ENCODE measurements around the gene GPD2. TPM values are rescaled to one million over a fixed set of nuclear protein-coding genes. Genes with fewer than 3 reads are reported as not detected.
"Not testable (repeated sequence)": the region's sequence is repeated elsewhere in the genome, so short reads cannot be mapped to it uniquely, and the experiment has no call there.

Gene GPD2
- total RNA-seq, 1 donor from 2014 or later: 17.2 TPM

DNA sequence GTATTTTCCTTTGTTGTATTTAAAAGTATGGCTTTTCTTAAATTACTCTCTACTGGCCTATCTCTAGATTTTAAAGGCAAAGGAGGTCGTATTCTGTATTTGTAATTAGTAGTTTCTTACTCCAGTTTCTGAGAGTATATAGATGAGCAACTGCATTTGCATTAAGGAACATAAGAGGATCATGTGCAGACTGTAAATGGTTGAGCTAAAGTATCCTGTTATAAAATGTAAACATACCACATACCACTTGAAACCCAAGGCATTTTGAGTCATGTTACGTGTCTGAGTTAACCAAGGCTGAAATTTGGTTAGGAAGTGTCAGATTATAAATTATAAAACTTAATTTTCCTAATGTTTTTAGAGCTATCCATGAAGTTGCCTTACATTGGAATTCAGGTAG lies 76.3 kb downstream of the GPD2 start:
- H3K9ac ChIP-seq (ENCODE audit: low read depth in 1 of 3, low read length in 3 of 3): no peak overlapping the region
- no peaks in the 10 kb centered on the region for H3K4me1 ChIP-seq (ENCODE audit: control insufficient read depth in 3 of 3, insufficient read depth in 3 of 3, low read length in 3 of 3)
- no peak overlapping the region for H3K4me3 ChIP-seq (ENCODE audit: low read length in 3 of 3)
- H3K9me3 ChIP-seq (ENCODE audit: control insufficient read depth in 3 of 3, low read length in 3 of 3): no peaks in the 10 kb centered on the region
- no peaks in the 10 kb centered on the region for H3K27me3 ChIP-seq (ENCODE audit: control insufficient read depth in 3 of 3, insufficient read depth in 3 of 3, low read length in 3 of 3)
- peaks cover 0 to 28% (median 17%) of the 10 kb centered on the region in 3 donors for H3K36me3 ChIP-seq (ENCODE audit: control insufficient read depth in 3 of 3, insufficient read depth in 3 of 3, low read length in 3 of 3)
- no peak overlapping the region for H3K27ac ChIP-seq (ENCODE audit: low read depth, low read length)

DNA sequence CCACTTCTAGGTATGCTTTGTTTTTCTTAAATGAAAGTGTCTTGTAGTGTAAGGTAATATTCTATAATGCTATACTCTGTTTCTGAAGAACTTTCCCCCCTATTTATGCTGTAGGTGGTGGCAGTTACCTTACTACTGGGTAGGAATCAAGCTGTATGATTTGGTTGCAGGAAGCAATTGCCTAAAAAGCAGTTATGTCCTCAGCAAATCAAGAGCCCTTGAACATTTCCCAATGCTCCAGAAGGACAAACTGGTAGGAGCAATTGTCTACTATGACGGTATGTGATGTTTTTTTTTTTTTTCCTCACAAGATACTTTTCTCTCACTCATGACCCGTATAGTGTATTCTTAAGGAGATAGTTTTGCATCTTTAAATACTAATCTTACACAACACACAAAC lies 77.0 kb downstream of the GPD2 start:
- H3K9me3 ChIP-seq (ENCODE audit: control insufficient read depth in 3 of 3, low read length in 3 of 3): no peaks in the 10 kb centered on the region
- no peak overlapping the region for H3K27ac ChIP-seq (ENCODE audit: low read depth, low read length)
- H3K27me3 ChIP-seq (ENCODE audit: control insufficient read depth in 3 of 3, insufficient read depth in 3 of 3, low read length in 3 of 3): no peaks in the 10 kb centered on the region
- no peaks in the 10 kb centered on the region for H3K4me1 ChIP-seq (ENCODE audit: control insufficient read depth in 3 of 3, insufficient read depth in 3 of 3, low read length in 3 of 3)
- no peak overlapping the region for H3K4me3 ChIP-seq (ENCODE audit: low read length in 3 of 3)
- H3K36me3 ChIP-seq (ENCODE audit: control insufficient read depth in 3 of 3, insufficient read depth in 3 of 3, low read length in 3 of 3): peaks cover 0 to 30% (median 17%) of the 10 kb centered on the region in 3 donors
- H3K9ac ChIP-seq (ENCODE audit: low read depth in 1 of 3, low read length in 3 of 3): no peak overlapping the region

DNA sequence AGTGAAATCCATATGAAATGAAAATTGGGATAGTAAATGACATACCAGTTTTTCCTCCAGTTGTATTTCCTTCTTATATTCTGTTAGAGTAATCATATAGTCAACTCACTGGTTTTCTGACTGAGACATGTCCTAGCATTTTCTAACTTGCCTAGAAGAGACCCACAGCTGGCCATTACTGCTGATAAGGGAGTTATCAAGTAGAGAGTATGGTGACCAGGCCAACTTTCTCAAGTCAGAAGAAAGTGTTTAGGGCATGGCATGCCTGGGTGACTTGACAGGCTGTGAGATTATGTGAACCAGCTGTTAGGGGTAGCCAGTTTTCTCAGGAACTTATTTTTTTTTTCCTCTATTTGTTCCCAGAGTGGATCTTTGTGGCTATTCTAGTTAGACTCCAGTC lies 81.2 kb downstream of the GPD2 start:
- Histone ChIP-seq H3K9ac (ENCODE audit: low read depth in 1 of 3, low read length in 3 of 3) (no peak overlapping the region), H3K4me1 (ENCODE audit: control insufficient read depth in 3 of 3, insufficient read depth in 3 of 3, low read length in 3 of 3) (no peaks in the 10 kb centered on the region), H3K9me3 (ENCODE audit: control insufficient read depth in 3 of 3, low read length in 3 of 3) (no peaks in the 10 kb centered on the region), H3K4me3 (ENCODE audit: low read length in 3 of 3) (no peak overlapping the region), H3K27me3 (ENCODE audit: control insufficient read depth in 3 of 3, insufficient read depth in 3 of 3, low read length in 3 of 3) (no peaks in the 10 kb centered on the region), H3K27ac (ENCODE audit: low read depth, low read length) (no peak overlapping the region), H3K36me3 (ENCODE audit: control insufficient read depth in 3 of 3, insufficient read depth in 3 of 3, low read length in 3 of 3) (peaks cover 0 to 26% (median 12%) of the 10 kb centered on the region in 3 donors)

DNA sequence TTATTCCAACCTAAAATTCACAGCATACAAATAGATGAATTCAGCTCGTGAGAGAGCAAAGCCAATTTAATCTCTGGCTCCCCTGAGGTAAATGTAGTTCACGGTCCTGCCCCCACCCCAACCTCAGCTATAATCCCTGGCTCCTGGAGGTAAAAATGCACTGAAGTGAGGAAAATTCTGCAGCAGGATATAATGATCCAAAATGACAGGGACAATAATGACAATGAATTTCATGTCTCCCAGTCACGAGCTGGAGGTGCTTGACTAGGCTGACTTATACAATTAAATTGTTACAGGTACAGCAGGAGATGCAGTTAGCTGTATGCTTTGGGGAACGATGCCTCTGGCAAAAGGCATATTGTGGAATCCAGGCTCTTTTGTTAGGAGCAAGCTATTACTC lies 82.0 kb downstream of the GPD2 start:
- H3K9me3 ChIP-seq (ENCODE audit: control insufficient read depth in 3 of 3, low read length in 3 of 3): no peaks in the 10 kb centered on the region
- H3K27ac ChIP-seq (ENCODE audit: low read depth, low read length): no peak overlapping the region
- no peaks in the 10 kb centered on the region for H3K27me3 ChIP-seq (ENCODE audit: control insufficient read depth in 3 of 3, insufficient read depth in 3 of 3, low read length in 3 of 3)
- H3K4me3 ChIP-seq (ENCODE audit: low read length in 3 of 3): no peak overlapping the region
- no peaks in the 10 kb centered on the region for H3K4me1 ChIP-seq (ENCODE audit: control insufficient read depth in 3 of 3, insufficient read depth in 3 of 3, low read length in 3 of 3)
- H3K9ac ChIP-seq (ENCODE audit: low read depth in 1 of 3, low read length in 3 of 3): no peak overlapping the region
- H3K36me3 ChIP-seq (ENCODE audit: control insufficient read depth in 3 of 3, insufficient read depth in 3 of 3, low read length in 3 of 3): peaks cover 0 to 21% (median 6%) of the 10 kb centered on the region in 3 donors

DNA sequence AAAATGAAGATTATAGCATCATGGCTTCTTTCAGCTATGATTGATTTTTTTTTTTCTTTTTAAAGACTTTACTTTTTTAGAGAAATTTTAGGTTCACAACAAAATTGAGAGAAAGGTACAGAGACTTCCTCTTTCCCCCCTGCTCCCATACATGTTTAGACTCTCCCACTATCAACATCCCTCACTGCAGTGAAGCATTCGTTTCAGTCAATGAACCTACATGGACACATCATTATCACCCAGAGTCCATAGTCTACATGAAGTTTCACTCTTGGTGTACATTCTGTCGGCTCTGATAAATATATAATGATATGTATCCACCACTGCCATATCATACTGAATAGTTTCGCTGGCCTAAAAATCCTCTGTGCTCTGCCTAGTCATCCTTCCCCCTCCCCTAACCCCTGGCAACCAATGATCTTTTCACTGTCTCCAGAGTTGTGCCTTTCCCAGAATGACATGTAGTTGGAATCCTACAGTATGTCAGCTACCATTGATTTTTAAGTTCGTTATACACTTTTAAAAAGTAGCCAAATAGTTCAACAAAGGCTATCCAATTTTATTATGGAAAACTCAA lies 86.8 kb downstream of the GPD2 start:
- H3K4me1 ChIP-seq (ENCODE audit: control insufficient read depth in 3 of 3, insufficient read depth in 3 of 3, low read length in 3 of 3): no peaks in the 10 kb centered on the region
- H3K27me3 ChIP-seq (ENCODE audit: control insufficient read depth in 3 of 3, insufficient read depth in 3 of 3, low read length in 3 of 3): no peaks in the 10 kb centered on the region
- no peak overlapping the region for H3K27ac ChIP-seq (ENCODE audit: low read depth, low read length)
- H3K36me3 ChIP-seq (ENCODE audit: control insufficient read depth in 3 of 3, insufficient read depth in 3 of 3, low read length in 3 of 3): peaks cover 0 to 8% (median 0%) of the 10 kb centered on the region in 3 donors
- no peak overlapping the region for H3K9ac ChIP-seq (ENCODE audit: low read depth in 1 of 3, low read length in 3 of 3)
- no peaks in the 10 kb centered on the region for H3K9me3 ChIP-seq (ENCODE audit: control insufficient read depth in 3 of 3, low read length in 3 of 3)
- no peak overlapping the region for H3K4me3 ChIP-seq (ENCODE audit: low read length in 3 of 3)

DNA sequence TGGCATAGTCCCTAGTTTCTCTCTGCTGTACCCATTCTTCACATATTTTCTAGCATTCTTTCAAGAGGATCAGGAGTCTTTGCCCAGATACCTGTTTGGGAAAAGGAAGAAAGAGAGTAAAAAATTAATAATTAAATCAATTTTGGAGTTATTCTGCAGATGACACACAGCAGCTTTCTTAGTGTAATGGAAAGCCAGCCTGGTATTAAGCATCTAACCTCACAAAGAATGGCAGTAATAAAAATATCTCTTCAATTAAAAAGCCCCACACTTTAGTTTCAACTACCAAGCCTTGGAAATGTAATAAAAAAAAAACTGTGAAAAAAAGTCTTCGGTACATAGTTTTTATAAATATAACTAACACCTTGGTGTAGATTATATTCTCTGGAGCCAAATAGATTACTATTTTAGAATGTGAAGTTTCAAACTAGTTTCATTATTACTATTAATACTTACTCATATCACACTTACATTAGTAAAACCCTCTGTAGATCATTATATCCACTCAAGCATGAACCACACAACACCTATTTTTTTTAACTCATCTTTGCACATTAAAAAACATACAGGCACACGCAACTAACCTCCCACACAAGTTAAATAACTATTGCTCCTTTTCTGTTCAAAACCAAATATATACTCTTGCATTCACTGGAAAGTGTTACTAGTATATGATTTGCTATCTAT lies 90.9 kb downstream of the GPD2 start:
- Histone ChIP-seq H3K4me1 (ENCODE audit: control insufficient read depth in 3 of 3, insufficient read depth in 3 of 3, low read length in 3 of 3) (no peaks in the 10 kb centered on the region), H3K36me3 (ENCODE audit: control insufficient read depth in 3 of 3, insufficient read depth in 3 of 3, low read length in 3 of 3) (peaks cover 0 to 6% (median 2%) of the 10 kb centered on the region in 3 donors), H3K9ac (ENCODE audit: low read depth in 1 of 3, low read length in 3 of 3) (no peak overlapping the region), H3K4me3 (ENCODE audit: low read length in 3 of 3) (no peak overlapping the region), H3K9me3 (ENCODE audit: control insufficient read depth in 3 of 3, low read length in 3 of 3) (no peaks in the 10 kb centered on the region), H3K27me3 (ENCODE audit: control insufficient read depth in 3 of 3, insufficient read depth in 3 of 3, low read length in 3 of 3) (no peaks in the 10 kb centered on the region), H3K27ac (ENCODE audit: low read depth, low read length) (no peak overlapping the region)

DNA sequence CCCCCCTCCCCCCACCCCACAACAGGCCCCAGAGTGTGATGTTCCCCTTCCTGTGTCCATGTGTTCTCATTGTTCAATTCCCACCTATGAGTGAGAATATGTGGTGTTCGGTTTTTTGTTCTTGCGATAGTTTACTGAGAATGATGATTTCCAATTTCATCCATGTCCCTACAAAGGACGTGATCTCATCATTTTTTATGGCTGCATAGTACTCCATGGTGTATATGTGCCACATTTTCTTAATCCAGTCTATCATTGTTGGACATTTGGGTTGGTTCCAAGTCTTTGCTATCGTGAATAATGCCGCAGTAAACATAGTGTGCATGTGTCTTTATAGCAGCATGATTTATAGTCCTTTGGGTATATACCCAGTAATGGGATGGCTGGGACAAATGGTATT lies 92.4 kb downstream of the GPD2 start:
- not testable (repeated sequence) for H3K27ac ChIP-seq (ENCODE audit: low read depth, low read length); H3K9ac ChIP-seq (ENCODE audit: low read depth in 1 of 3, low read length in 3 of 3); H3K27me3 ChIP-seq (ENCODE audit: control insufficient read depth in 3 of 3, insufficient read depth in 3 of 3, low read length in 3 of 3); H3K9me3 ChIP-seq (ENCODE audit: control insufficient read depth in 3 of 3, low read length in 3 of 3); H3K4me1 ChIP-seq (ENCODE audit: control insufficient read depth in 3 of 3, insufficient read depth in 3 of 3, low read length in 3 of 3); H3K4me3 ChIP-seq (ENCODE audit: low read length in 3 of 3); H3K36me3 ChIP-seq (ENCODE audit: control insufficient read depth in 3 of 3, insufficient read depth in 3 of 3, low read length in 3 of 3)

DNA sequence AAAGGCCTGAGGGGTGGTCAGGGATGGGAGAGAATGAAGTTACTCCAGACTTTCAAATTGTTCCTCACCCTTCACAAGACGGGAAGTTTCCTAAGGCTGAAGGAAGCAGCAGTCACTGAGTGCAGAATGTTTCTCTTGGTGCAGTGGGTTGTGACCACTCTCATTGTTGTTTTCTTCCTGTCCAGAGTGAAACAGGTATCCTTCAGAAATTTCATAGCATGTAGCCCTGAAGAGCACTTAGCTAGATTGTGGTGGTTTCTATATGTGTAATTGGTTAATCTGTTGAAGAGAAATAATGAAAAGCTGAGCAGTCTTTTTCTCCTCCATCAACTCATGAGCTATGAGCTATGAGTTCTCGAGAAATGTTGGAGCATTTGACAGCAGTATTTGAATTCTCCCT lies 96.8 kb downstream of the GPD2 start:
- H3K4me3 ChIP-seq (ENCODE audit: low read length in 3 of 3): no peak overlapping the region
- H3K36me3 ChIP-seq (ENCODE audit: control insufficient read depth in 3 of 3, insufficient read depth in 3 of 3, low read length in 3 of 3): peaks cover 0 to 6% (median 2%) of the 10 kb centered on the region in 3 donors
- H3K4me1 ChIP-seq (ENCODE audit: control insufficient read depth in 3 of 3, insufficient read depth in 3 of 3, low read length in 3 of 3): peaks cover 5 to 21% (median 6%) of the 10 kb centered on the region in 3 donors
- no peak overlapping the region for H3K27ac ChIP-seq (ENCODE audit: low read depth, low read length)
- no peak overlapping the region for H3K9ac ChIP-seq (ENCODE audit: low read depth in 1 of 3, low read length in 3 of 3)
- no peaks in the 10 kb centered on the region for H3K27me3 ChIP-seq (ENCODE audit: control insufficient read depth in 3 of 3, insufficient read depth in 3 of 3, low read length in 3 of 3)
- H3K9me3 ChIP-seq (ENCODE audit: control insufficient read depth in 3 of 3, low read length in 3 of 3): no peaks in the 10 kb centered on the region

DNA sequence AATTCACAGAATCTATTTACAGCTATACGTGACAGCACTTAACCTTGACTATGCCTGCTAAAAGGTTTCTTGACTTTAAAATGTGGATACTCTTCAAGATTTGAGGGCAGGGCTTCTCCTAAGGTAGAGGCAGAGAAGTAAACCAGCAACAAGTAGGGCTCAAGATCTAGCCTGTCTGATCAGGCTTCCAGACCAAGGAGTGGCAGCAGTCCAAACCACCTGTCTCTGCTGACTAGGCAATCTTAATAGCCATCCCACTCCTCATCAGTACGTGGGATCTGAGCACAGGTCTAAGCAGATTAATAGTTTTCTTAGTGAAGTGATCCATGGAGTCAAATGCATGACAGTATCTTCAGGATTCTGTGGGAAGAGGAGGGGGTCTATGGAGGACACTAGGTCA lies 100.4 kb downstream of the GPD2 start:
- Histone ChIP-seq H3K4me3 (ENCODE audit: low read length in 3 of 3) (no peak overlapping the region), H3K27ac (ENCODE audit: low read depth, low read length) (no peak overlapping the region), H3K36me3 (ENCODE audit: control insufficient read depth in 3 of 3, insufficient read depth in 3 of 3, low read length in 3 of 3) (peaks cover 0 to 1% (median under 1%) of the 10 kb centered on the region in 3 donors), H3K9ac (ENCODE audit: low read depth in 1 of 3, low read length in 3 of 3) (no peak overlapping the region), H3K9me3 (ENCODE audit: control insufficient read depth in 3 of 3, low read length in 3 of 3) (no peaks in the 10 kb centered on the region), H3K4me1 (ENCODE audit: control insufficient read depth in 3 of 3, insufficient read depth in 3 of 3, low read length in 3 of 3) (peaks cover 5 to 21% (median 6%) of the 10 kb centered on the region in 3 donors), H3K27me3 (ENCODE audit: control insufficient read depth in 3 of 3, insufficient read depth in 3 of 3, low read length in 3 of 3) (no peaks in the 10 kb centered on the region)

DNA sequence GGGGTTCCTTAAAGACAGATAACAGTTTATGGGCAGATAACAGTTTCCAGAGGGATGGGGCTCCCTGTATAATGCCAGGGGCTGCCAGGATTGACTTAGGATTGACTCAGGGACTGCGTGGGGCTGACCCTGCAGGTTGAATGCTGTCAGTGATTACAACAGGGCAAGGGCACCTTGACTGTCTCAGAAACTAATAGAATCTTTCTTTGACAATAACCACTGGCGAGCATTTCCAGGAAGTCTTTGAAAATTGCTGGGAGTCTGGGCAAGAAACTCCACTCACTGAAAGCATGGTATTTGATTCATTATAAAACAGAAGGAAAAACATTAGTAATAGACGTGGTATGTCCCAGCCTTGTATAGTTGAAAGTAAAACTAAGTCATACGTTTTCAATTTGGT lies 101.0 kb downstream of the GPD2 start:
- Histone ChIP-seq H3K36me3 (ENCODE audit: control insufficient read depth in 3 of 3, insufficient read depth in 3 of 3, low read length in 3 of 3) (no peaks in the 10 kb centered on the region), H3K4me1 (ENCODE audit: control insufficient read depth in 3 of 3, insufficient read depth in 3 of 3, low read length in 3 of 3) (peaks cover 5 to 21% (median 6%) of the 10 kb centered on the region in 3 donors), H3K27me3 (ENCODE audit: control insufficient read depth in 3 of 3, insufficient read depth in 3 of 3, low read length in 3 of 3) (no peaks in the 10 kb centered on the region), H3K4me3 (ENCODE audit: low read length in 3 of 3) (no peak overlapping the region), H3K9me3 (ENCODE audit: control insufficient read depth in 3 of 3, low read length in 3 of 3) (no peaks in the 10 kb centered on the region), H3K27ac (ENCODE audit: low read depth, low read length) (no peak overlapping the region), H3K9ac (ENCODE audit: low read depth in 1 of 3, low read length in 3 of 3) (no peak overlapping the region)

All from skeletal muscle tissue (tissue), 4 donors.